Epithelial cell of esophagus (primary cell): ENCODE measurements around the gene HMG20B.
"Not testable (repeated sequence)": the region's sequence is repeated elsewhere in the genome, so short reads cannot be mapped to it uniquely, and the experiment has no call there.

Experiments used
- DNase-seq: peaks from one replicate; pipeline ENCODE4 v3.0.0; 2010; ENCODE audit warnings: low read depth
- H3K4me3 ChIP-seq: 2 replicates; pipeline ENCODE4 v1.5.1; 2011; ENCODE audit warnings: mild to moderate bottlenecking, low read length, control low read depth
- TF ChIP-seq, protein P1 (sequence below): IDR thresholded peaks from 2 replicates; pipeline ENCODE4 v1.5.1; 2011; ENCODE audit warnings: low read depth, mild to moderate bottlenecking, low read length, control low read depth, inconsistent platforms; ENCODE audit not compliant: insufficient read depth; ENCODE audit errors: missing control alignments

HMG20B gene

DNA sequence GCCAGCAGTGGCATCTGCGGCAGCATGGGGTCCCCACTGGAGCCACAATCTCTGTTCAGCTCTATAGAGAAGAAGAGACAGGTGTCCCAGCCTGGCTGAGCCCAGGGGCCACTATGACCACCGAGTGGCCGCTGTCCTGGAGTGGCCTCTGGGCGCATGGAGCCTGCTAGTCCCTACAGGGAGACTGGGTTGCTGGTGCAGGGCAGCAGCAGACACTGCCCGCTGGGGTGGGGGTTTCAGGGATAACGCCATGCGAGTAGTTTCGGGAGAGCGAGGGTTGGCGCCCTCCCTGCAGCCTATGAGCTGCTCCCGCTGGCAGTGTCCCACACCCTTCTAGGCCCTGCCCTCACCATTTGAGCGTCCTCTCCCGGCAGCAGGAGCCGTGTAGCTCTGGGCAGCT is 44.7 kb upstream of the HMG20B start:
- no peak overlapping the region for H3K4me3 ChIP-seq
- no peak for DNase-seq
- TF ChIP-seq, protein P1, sequence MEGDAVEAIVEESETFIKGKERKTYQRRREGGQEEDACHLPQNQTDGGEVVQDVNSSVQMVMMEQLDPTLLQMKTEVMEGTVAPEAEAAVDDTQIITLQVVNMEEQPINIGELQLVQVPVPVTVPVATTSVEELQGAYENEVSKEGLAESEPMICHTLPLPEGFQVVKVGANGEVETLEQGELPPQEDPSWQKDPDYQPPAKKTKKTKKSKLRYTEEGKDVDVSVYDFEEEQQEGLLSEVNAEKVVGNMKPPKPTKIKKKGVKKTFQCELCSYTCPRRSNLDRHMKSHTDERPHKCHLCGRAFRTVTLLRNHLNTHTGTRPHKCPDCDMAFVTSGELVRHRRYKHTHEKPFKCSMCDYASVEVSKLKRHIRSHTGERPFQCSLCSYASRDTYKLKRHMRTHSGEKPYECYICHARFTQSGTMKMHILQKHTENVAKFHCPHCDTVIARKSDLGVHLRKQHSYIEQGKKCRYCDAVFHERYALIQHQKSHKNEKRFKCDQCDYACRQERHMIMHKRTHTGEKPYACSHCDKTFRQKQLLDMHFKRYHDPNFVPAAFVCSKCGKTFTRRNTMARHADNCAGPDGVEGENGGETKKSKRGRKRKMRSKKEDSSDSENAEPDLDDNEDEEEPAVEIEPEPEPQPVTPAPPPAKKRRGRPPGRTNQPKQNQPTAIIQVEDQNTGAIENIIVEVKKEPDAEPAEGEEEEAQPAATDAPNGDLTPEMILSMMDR: no peak

DNA sequence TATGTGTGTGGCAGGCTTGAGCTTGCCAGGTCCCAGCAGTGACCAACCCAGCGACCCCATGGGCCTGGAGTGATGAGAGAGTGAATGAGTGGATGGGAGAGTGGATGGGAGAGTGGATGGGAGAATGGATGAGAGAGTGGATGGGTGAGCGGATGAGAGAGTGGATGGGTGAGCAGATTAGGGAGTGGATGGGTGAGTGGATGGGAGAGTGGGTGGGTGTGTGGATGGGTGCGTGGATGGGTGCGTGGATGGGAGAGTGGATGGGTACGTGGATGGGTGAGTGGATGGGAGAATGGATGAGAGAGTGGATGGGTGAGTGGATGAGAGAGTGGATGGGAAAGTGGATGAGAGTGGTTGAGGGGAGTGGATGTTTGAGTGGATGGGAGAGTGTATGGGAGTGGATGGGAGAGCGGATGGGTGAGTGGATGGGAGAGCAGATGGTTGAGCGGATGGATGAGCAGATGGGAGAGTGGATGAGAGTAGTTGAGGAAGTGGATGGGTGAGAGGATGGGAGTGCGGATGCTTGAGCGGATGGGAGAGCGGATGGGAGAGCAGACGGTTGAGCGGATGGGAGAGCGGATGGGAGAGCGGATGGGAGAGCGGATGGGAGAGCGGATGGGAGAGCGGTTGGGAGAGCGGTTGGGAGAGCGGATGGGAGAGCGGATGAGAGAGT is 44.1 kb upstream of the HMG20B start:
- TF ChIP-seq, protein P1: no peak
- no peak overlapping the region for H3K4me3 ChIP-seq
- no peak for DNase-seq

DNA sequence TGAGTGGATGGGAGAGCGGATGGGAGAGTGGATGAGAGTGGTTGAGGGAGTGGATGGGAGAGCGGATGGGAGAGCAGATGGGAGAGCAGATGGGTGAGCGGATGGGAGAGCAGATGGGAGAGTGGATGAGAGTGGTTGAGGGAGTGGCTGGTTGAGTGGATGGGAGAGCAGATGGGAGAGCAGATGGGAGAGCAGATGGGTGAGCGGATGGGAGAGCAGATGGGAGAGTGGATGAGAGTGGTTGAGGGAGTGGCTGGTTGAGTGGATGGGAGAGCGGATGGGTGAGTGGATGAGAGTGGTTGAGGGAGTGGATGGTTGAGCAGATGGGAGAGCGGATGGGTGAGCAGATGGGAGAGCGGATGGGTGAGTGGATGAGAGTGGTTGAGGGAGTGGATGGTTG is 43.4 kb upstream of the HMG20B start:
- not testable (repeated sequence) for H3K4me3 ChIP-seq, DNase-seq

- no peak for DNase-seq
- H3K4me3 ChIP-seq: no peak overlapping the region
- TF ChIP-seq, protein P1: no peak
Measured at GRCh38 chr19:3530389-3530788, 42.4 kb upstream of the HMG20B start.

DNA sequence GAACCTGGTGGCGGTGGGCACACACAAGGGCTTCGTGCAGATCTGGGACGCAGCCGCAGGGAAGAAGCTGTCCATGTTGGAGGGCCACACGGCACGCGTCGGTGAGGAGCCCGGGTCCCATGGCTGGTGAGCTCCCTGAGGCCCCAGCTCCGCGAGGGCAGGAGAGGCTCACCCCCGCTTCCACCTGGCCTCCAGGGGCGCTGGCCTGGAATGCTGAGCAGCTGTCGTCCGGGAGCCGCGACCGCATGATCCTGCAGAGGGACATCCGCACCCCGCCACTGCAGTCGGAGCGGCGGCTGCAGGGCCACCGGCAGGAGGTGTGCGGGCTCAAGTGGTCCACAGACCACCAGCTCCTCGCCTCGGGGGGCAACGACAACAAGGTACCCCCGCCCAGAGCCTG is 41.0 kb upstream of the HMG20B start:
- no peak overlapping the region for H3K4me3 ChIP-seq
- DNase-seq: no peak
- TF ChIP-seq, protein P1: no peak

- no peak for DNase-seq
- TF ChIP-seq, protein P1: no peak
- no peak overlapping the region for H3K4me3 ChIP-seq
Measured at GRCh38 chr19:3532154-3532786, 40.5 kb upstream of the HMG20B start.

DNA sequence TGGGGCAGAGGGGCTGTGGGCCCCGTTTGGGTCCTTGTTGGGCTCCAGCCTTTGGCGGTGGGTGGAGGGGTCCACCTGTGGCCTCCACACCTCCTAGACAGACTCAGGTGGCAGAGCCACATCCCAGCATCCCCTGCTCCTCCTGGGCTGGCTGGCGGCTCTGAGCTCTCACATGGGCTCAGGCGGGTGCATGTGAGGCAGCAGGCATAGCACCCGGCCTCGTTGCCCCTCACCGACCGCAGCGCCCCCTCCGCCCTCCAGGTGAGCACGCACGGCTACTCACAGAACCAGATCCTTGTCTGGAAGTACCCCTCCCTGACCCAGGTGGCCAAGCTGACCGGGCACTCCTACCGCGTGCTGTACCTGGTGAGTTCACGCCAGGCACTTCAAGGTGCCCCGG is 39.7 kb upstream of the HMG20B start:
- TF ChIP-seq, protein P1: no peak
- H3K4me3 ChIP-seq: no peak overlapping the region
- DNase-seq: no peak
